GM21723 (cell line): Measurements from ENCODE around the gene CHD9NB.

Experiments used
- ATAC-seq: cut with Tn5 transposase; IDR thresholded peaks from one replicate; pipeline ENCODE4 v1.9.1; 2021; ENCODE audit warnings: mild to moderate bottlenecking, moderate library complexity; ENCODE audit not compliant: unreplicated experiment

Gene CHD9NB

GRCh38 chr16:53052519-53053501 lies at the start of gene CHD9NB:
CHD9NB (minus strand) TSS chr16:53052897; CDS start chr16:53044158, 8,739 bp downstream.
- ATAC-seq = no peak

DNA sequence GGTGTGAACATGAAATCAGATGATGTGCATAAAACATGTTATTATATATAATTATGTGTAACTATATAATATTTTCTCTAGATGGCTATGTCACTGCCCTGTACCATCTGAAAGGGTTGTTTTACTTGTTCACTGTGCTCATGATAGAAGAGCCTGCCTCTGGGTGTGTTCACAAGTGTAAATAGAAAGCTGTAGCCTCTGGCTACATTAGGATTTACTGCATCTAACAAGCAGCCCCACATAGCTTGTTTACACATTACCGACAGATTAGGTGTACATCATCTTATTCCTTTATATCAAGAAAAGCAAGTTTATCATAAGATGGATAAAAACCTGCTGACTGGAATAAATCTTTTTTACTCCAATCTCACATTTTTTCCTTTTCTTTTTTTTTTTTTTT lies 48.2 kb upstream of the CHD9NB start:
- ATAC-seq = no peak

GRCh38 chr16:53100131-53100748 lies 47.5 kb upstream of the CHD9NB start:
- ATAC-seq = no peak

- peak; percentile 54 for ATAC-seq
Measured at GRCh38 chr16:53099318-53100130, 46.8 kb upstream of the CHD9NB start.

DNA sequence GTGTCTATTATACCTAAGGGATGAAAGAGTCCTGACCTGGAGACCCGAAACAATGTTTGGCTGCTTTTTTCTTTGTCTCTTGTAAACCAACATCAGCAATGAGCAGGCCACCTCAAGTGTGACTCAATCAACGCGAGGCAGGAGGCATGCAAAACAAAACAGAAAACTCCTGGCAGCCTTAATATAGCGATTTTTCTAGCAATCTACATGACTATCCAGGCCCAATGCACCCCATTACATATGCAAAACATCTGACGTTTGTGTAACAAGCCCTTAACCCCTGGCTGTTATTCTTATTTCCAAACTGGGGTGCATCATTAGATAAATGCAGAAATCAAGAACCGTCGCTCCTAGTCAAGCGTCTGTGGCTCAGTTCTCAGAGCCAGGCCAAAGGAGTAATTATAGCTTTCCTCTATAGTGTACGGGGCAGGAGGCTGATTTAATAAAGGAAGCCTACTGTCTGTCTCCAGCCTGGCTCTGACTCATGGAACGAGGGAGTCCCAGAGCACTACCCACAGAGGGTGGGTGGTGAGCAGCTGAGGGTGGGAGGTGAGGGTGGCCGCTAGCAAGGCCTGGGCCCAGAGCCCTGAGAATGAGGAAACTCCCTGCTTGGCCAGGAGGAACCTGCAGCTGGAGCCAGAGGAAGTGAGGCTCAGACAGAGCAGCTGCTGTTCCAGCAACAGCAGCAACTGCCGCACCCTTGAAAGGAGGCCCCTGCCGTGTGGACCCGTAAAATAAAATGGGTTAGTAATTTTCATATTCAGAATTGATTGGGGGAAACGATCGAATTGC lies 46.0 kb upstream of the CHD9NB start:
- ATAC-seq = peak; percentile 61

DNA sequence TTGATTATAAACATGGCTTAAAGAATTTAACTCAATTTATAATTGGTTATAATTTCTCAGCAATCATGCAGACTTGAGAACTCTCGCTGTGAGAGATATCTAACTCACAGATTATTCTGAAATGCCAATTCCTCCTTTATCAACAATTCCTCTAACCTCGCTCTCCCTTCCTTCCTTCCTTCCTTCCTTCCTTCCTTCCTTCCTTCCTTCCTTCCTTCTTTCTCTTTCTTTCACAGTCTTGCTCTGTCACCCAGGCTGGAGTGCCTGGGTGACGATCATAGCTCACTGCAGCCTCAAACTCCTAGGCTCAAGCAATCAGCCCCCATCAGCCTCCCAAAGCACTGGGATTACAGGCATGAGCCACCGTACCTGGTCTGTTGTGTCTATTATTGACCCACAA lies 44.5 kb upstream of the CHD9NB start:
- ATAC-seq = no peak

GRCh38 chr16:53094013-53094630 lies 41.4 kb upstream of the CHD9NB start:
- ATAC-seq = peak; percentile 53

GRCh38 chr16:53093162-53093744 lies 40.6 kb upstream of the CHD9NB start:
- ATAC-seq = no peak

- no peak for ATAC-seq
Measured at GRCh38 chr16:53092284-53092683, 39.6 kb upstream of the CHD9NB start.

DNA sequence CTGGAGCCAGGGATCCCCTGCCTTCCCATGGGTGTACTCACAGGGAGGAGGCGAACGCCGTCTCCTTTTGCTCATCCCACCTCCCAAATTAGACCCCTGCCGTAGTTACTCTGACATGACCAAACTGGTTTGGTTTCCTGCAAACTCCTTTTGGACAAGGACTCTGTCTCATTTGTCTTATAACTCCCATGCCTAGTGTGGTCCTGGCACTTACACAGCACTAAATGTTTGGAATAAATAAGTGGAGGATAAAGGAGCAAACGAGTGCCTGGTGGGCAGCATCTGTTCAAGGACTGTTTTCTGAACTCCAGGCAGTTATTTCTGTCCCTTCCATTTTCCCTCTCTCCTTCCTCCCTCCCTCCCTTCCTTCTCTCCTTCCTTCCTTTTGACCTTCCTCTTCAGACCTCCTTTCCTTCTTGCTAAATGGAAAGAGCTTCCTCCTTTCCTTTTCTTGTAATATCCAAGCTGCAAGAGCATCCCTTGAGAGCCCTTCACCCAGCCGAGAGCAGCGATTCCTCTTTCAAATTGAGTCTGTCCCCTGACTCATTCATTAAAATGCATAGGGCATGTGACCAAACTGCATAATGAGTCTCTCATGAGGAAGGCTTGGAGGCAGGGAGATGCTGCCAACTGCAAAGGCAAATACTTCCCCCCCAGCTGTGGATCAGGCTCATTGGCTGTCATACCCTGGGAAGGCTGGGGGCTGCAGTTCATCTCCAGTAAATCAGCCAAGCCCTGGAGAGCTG lies 38.9 kb upstream of the CHD9NB start:
- ATAC-seq = peak; percentile 52

DNA sequence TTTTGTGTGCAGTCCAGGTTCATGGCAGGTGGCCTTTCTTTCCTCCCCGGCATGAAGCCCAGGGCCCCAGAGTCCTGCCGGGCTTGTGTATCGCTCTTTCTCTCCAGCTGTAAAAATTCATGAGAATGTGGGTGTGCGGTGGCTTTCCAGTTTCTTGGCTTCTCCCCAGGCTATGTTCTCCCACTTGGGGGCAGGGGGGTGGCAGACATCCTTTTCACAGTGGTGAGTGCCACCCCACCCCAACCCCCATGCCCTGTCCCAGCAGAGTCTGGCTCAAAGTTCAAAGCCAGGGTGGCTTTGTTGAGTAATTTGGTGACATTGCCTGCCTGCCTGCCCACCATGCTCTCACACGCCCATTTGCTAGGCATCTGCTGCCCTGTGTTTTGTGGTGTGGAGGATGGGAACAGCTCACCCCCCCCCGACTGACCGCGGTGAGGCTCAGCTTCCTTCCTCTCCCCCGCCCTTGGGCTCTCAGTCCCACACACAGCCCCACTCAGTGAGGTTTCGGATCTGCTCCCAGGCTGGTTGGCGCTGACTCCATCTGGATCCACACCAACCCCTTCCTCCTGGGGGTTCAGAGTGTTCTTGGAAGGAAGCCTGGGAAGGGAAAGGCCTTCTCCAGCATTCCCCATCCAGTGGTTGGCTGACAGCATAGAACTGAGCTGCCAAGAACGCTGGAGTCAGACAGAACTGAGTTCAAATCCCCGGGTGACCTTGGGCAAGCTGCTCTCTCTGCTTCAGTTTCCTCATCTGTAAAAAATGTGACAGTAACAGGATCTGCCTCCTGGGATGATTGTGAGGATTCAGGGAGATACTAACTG lies 38.1 kb upstream of the CHD9NB start:
- peak; percentile 54 for ATAC-seq

- no peak for ATAC-seq
Measured at GRCh38 chr16:53090286-53090590, 37.5 kb upstream of the CHD9NB start.

DNA sequence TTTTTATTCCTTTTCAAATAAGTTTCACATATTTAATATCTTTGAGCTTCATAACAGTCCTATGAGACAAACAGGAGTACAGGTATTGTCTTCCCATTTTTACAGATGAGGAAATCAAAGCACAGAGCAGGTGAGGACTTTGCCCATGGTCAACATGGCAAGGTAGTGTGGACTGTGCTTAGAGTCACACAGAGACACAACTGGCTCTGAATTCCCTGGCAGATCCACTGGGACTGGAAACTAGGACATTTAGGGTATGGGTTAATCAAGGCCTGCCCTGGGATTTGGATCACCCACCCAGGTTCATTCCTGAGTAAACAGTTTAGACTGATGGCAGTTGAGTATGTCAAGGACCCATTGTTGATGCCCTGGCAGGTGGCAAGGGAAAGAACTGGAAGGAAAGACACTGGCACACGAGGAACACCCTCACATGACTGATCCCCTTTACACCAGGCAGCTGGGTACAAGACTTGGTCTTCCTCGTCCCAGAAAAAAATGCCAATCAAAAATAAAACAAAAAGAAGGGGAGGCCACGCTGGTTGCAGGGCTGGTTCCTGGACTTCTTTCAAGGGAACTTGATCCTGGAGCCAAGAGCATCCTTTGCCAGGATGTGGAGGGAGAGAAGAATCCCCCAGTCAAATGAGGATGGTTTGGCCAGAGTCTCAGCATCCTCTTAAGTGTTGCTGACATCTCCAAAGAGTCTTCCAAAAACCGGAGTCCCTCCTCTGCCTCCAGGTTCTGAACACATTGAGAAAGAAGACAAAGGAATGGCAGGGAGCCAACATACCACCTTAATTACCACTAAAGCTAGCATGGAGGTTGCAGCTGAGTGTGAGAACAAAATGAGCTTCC lies 37.0 kb upstream of the CHD9NB start:
- no peak for ATAC-seq

DNA sequence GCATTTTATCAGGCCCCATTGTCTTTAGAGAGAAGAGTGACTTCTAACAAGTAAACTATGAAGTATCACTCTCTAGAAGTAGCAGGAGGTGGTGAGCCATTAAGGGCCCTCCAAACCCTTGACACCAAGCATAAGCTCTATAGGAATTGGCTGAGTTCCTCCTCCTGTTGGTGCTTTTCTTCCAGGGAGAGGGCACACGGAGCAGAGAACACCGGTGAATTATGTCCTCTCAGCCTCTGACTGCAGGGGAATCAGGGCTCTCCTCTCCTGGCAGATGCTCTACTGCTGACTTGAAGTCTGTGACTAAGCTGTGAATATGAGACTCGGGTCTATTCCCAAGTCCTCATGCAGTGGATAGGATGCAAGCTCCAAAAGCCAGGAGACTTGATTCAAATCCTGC lies 34.4 kb upstream of the CHD9NB start:
- ATAC-seq = no peak

- ATAC-seq = no peak
Measured at GRCh38 chr16:53085931-53086421, 33.3 kb upstream of the CHD9NB start.

GRCh38 chr16:53085369-53085843 lies 32.7 kb upstream of the CHD9NB start:
- no peak for ATAC-seq

DNA sequence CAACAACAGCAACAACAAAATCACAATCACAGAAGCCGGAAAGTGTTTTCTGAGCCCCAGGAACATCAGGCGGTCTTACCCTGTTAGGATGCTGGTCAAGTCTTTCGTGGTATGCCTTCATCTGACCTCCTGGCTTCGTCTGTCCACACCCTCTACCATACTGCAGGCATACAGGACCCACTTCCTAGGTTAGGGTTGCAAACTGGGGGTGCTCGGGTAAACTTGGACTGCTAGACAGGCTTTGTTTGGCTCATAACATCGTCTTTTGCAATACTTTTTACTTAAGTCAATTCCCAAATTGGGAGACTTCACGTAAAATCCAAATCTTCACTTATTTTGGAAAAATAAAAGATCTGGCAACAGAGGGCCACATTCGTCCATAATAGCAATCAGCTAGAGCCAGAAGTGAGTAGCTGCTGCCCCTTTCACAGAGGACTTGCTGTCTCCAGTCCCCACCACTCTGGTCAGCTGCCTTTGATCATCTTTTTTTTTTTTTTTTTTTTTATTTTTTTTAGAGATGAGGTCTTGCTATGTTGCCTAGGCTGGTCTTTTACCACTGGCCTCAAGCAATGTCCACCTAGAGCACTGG lies 32.1 kb upstream of the CHD9NB start:
- ATAC-seq = no peak
